Nephron progenitor cell (in vitro differentiated cells): ENCODE data around the gene GPR26.

Experiments
- DNase-seq: peaks from one replicate; pipeline ENCODE4 v3.0.0; 2021
- H3K27ac Mint-ChIP-seq: 2 replicates; pipeline ENCODE4 v1.8.0; 2021; ENCODE audit warnings: mild to moderate bottlenecking, moderate library complexity, mixed read lengths
- H3K27me3 Mint-ChIP-seq: 2 replicates; pipeline ENCODE4 v1.8.0; 2021; ENCODE audit warnings: mild to moderate bottlenecking, low read depth, mixed read lengths; ENCODE audit not compliant: poor library complexity
- H3K36me3 Mint-ChIP-seq: 2 replicates; pipeline ENCODE4 v1.8.0; 2021; ENCODE audit warnings: low read depth, mixed read lengths
- H3K4me1 Mint-ChIP-seq: 2 replicates; pipeline ENCODE4 v1.8.0; 2021; ENCODE audit warnings: mixed read lengths
- H3K4me3 Mint-ChIP-seq: 2 replicates; pipeline ENCODE4 v1.8.0; 2021; ENCODE audit warnings: mild to moderate bottlenecking, moderate library complexity, mixed read lengths
- H3K9me3 Mint-ChIP-seq: 2 replicates; pipeline ENCODE4 v1.8.0; 2021; ENCODE audit warnings: mild to moderate bottlenecking, moderate library complexity, mixed read lengths
- CTCF ChIP-seq: fragments of 200-600 bp; sonication (generic); IDR thresholded peaks from 2 replicates; pipeline ENCODE4 v1.5.0; 2021; ENCODE audit warnings: antibody characterized with exemption

The GPR26 gene

GRCh38 chr10:123718544-123719060 lies 52.4 kb downstream of the GPR26 start:
- no peak for DNase-seq
- TF ChIP-seq CTCF = no peak
- no peak overlapping the region for H3K4me3 Mint-ChIP-seq
- peaks cover 20% of the 10 kb centered on the region for H3K27me3 Mint-ChIP-seq
- H3K9me3 Mint-ChIP-seq = peaks cover 7% of the 10 kb centered on the region
- no peaks in the 10 kb centered on the region for H3K36me3 Mint-ChIP-seq
- H3K4me1 Mint-ChIP-seq = no peaks in the 10 kb centered on the region
- no peak overlapping the region for H3K27ac Mint-ChIP-seq

GRCh38 chr10:123720536-123720935 lies 54.4 kb downstream of the GPR26 start:
- Mint-ChIP-seq H3K4me1 (no peaks in the 10 kb centered on the region), H3K27ac (no peak overlapping the region), H3K27me3 (peaks cover 16% of the 10 kb centered on the region), H3K36me3 (no peaks in the 10 kb centered on the region), H3K9me3 (no peaks in the 10 kb centered on the region), H3K4me3 (no peak overlapping the region)
- no peak for TF ChIP-seq CTCF
- no peak for DNase-seq

GRCh38 chr10:123721441-123722049 lies 55.4 kb downstream of the GPR26 start:
- DNase-seq = no peak
- H3K36me3 Mint-ChIP-seq = no peaks in the 10 kb centered on the region
- H3K27me3 Mint-ChIP-seq = peaks cover 14% of the 10 kb centered on the region
- H3K4me1 Mint-ChIP-seq = no peaks in the 10 kb centered on the region
- H3K9me3 Mint-ChIP-seq = no peaks in the 10 kb centered on the region
- TF ChIP-seq CTCF = no peak
- H3K27ac Mint-ChIP-seq = peak overlapping the region; percentile 17
- H3K4me3 Mint-ChIP-seq = no peak overlapping the region

- no peak for DNase-seq
- TF ChIP-seq CTCF = no peak
- no peaks in the 10 kb centered on the region for H3K4me1 Mint-ChIP-seq
- no peak overlapping the region for H3K27ac Mint-ChIP-seq
- H3K4me3 Mint-ChIP-seq = no peak overlapping the region
- no peaks in the 10 kb centered on the region for H3K36me3 Mint-ChIP-seq
- peaks cover 14% of the 10 kb centered on the region for H3K27me3 Mint-ChIP-seq
- H3K9me3 Mint-ChIP-seq = no peaks in the 10 kb centered on the region
These were observed 56.2 kb downstream of the GPR26 start for GRCh38 chr10:123722351-123722750.

GRCh38 chr10:123724747-123725146 lies 58.6 kb downstream of the GPR26 start:
- Mint-ChIP-seq H3K4me1 (no peaks in the 10 kb centered on the region), H3K4me3 (no peak overlapping the region)

More at GRCh38 chr10:123724747-123725146, 58.6 kb downstream of the GPR26 start:
- Mint-ChIP-seq H3K27me3 (peaks cover 21% of the 10 kb centered on the region), H3K9me3 (no peaks in the 10 kb centered on the region), H3K27ac (no peak overlapping the region), H3K36me3 (no peaks in the 10 kb centered on the region)
- no peak for DNase-seq
- TF ChIP-seq CTCF = no peak
